A673 (cell line): ENCODE measurements around the gene IMMP2L. TPM values are rescaled to one million over a fixed set of nuclear protein-coding genes. Genes with fewer than 3 reads are reported as not detected.

Experiments
- BruUV-seq: library from RNA; stranded (reverse); fragments of 400-500 nt; replicated peaks from 2 replicates; lab custom pipeline; 2021; lab: Mats Ljungman, UMichigan
- CTCF ChIA-PET: fragments of 300-600 bp; sonication (Branson Sonifier 250); formaldehyde crosslinking; loops from one replicate; lab custom pipeline; 2022; ENCODE audit warnings: antibody characterized with exemption; lab: Charles Lee
- POLR2A ChIA-PET: fragments of 300-600 bp; sonication (Branson Sonifier 250); formaldehyde crosslinking; loops from one replicate; lab custom pipeline; 2022; ENCODE audit warnings: antibody characterized with exemption; ENCODE audit not compliant: low non-redundant PET; lab: Charles Lee
- DNase-seq: peaks from one replicate; pipeline ENCODE4 v3.0.0-alpha.2; 2015; ENCODE audit warnings: low spot score
- H3K27ac ChIP-seq: fragments of 200-600 bp; sonication (generic); 2 replicates; pipeline ENCODE4 v1.5.1; 2016; ENCODE audit warnings: mixed run types, low read depth, mild to moderate bottlenecking, mixed read lengths, antibody characterized with exemption, low read length; ENCODE audit not compliant: poor library complexity, severe bottlenecking
- H3K27me3 ChIP-seq: fragments of 200-600 bp; sonication (generic); replicated peaks from 2 replicates; pipeline ENCODE4 v1.6.1; 2017; ENCODE audit warnings: mixed run types, low read depth, mild to moderate bottlenecking, mixed read lengths, antibody characterized with exemption, low read length; ENCODE audit not compliant: insufficient read depth, poor library complexity
- H3K36me3 ChIP-seq: fragments of 200-600 bp; sonication (generic); 2 replicates; pipeline ENCODE4 v1.6.1; 2016; ENCODE audit warnings: mixed run types, mild to moderate bottlenecking, mixed read lengths, antibody characterized with exemption, low read length; ENCODE audit not compliant: insufficient read depth, poor library complexity, severe bottlenecking
- H3K4me1 ChIP-seq: fragments of 200-600 bp; sonication (generic); 2 replicates; pipeline ENCODE4 v1.6.1; 2017; ENCODE audit warnings: mixed run types, mild to moderate bottlenecking, mixed read lengths, antibody characterized with exemption, low read length; ENCODE audit not compliant: insufficient read depth, poor library complexity, severe bottlenecking
- H3K4me3 ChIP-seq: fragments of 200-600 bp; sonication (generic); 2 replicates; pipeline ENCODE4 v1.5.1; 2016; ENCODE audit warnings: low read depth, mixed run types, mild to moderate bottlenecking, mixed read lengths, low read length; ENCODE audit not compliant: poor library complexity, severe bottlenecking
- H3K9me3 ChIP-seq: fragments of 200-600 bp; sonication (generic); 2 replicates; pipeline ENCODE4 v1.6.1; 2016; ENCODE audit warnings: mixed run types, low read depth, mild to moderate bottlenecking, mixed read lengths, antibody characterized with exemption, low read length; ENCODE audit not compliant: poor library complexity, severe bottlenecking
- CTCF ChIP-seq: fragments of 300-800, 200-600 bp; sonication (generic); conservative IDR thresholded peaks from 2 replicates; pipeline ENCODE4 v1.5.1; 2017; ENCODE audit warnings: low read depth, mild to moderate bottlenecking, antibody characterized with exemption, low read length, moderate library complexity, mixed read lengths
- EZH2 ChIP-seq: fragments of 200-600 bp; sonication (generic); IDR thresholded peaks from 2 replicates; pipeline ENCODE4 v1.6.1; 2017; ENCODE audit warnings: borderline replicate concordance, low read depth, mild to moderate bottlenecking, mixed read lengths, antibody characterized with exemption, low read length; ENCODE audit not compliant: poor library complexity, severe bottlenecking
- intact Hi-C: fragments of 100-400 bp; cut with micrococcal nuclease; formaldehyde crosslinking; loops from one replicate; pipeline ENCODE4 v1.10.0; 2022; ENCODE audit not compliant: unreplicated experiment
- total RNA-seq: library from RNA; stranded (reverse); gene quantifications from 2 replicates; pipeline ENCODE4 v1.2.3, GENCODE V29; 2021

The IMMP2L gene
- total RNA-seq, 1 experiment from 2014 or later, result 10.0 TPM

- no peak overlapping the region for H3K4me3 ChIP-seq
- no TSS peak for BruUV-seq
- no peaks in the 10 kb centered on the region for H3K27me3 ChIP-seq
- H3K27ac ChIP-seq, result no peak overlapping the region
- H3K36me3 ChIP-seq, result no peaks in the 10 kb centered on the region
- no peak for DNase-seq
- H3K4me1 ChIP-seq, result peaks cover 20% of the 10 kb centered on the region
- ChIA-PET POLR2A (no interaction called here), CTCF (no interaction called here)
- no peak for TF ChIP-seq CTCF
- no peak for TF ChIP-seq EZH2
- no peaks in the 10 kb centered on the region for H3K9me3 ChIP-seq
- intact Hi-C loops, result loop anchor here (5.0 to 10.0 kb wide), 3 partner anchors 257 to 641 kb away; no protein-coding TSS in a partner anchor
These were observed 470.5 kb downstream of the IMMP2L start for GRCh38 chr7:111091593-111092358.

GRCh38 chr7:111090846-111091245, 471.4 kb downstream of the IMMP2L start, which contains the start of gene LRRN3:
Gene LRRN3, plus strand, starts transcription at chr7:111091127. Its CDS starts 31,646 bp downstream, at chr7:111122773.
- Histone ChIP-seq H3K9me3 (no peaks in the 10 kb centered on the region), H3K27me3 (no peaks in the 10 kb centered on the region), H3K4me3 (no peak within 1 kb of the TSS), H3K36me3 (no peaks in the 10 kb centered on the region), H3K4me1 (peaks cover 20% of the 10 kb centered on the region), H3K27ac (no peak within 1 kb of the TSS)
- ChIA-PET CTCF (no interaction called here), POLR2A (no interaction called here)
- BruUV-seq, result no TSS peak
- no peak for TF ChIP-seq CTCF
- no peak for TF ChIP-seq EZH2
- intact Hi-C loops, result loop anchor here (5.0 to 10.0 kb wide), 3 partner anchors 256 to 641 kb away; no protein-coding TSS in a partner anchor
- DNase-seq, result no peak

DNA sequence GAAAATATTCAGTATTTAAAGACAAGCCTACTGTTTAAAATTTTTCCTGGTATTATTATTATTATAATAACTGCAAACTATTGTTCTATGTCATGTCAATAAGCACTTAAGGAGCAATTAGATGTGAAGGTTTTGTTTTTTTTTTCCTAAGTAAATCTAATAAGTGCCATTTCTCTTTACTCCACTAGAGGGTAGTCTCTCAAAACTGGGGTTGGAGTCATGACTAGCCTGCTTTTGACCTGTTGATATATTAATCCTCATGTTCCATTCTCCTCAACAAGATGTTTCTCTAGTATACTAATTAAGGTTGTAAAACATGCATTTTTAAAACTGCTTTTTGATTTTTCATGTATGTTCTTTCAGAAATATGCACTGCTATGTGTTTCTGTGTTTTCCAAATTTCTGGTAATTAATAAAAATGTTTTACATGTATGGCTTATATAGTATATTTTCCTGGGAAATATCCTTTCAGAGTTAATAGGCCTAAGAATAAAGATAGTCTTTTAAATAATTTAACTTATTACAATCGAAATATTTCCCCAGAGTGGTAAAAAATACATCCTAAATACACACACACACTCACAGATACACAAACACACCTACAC, 472.4 kb downstream of the IMMP2L start:
- Histone ChIP-seq H3K27ac (no peak overlapping the region), H3K9me3 (no peaks in the 10 kb centered on the region), H3K4me3 (no peak overlapping the region), H3K4me1 (peaks cover 20% of the 10 kb centered on the region), H3K36me3 (no peaks in the 10 kb centered on the region), H3K27me3 (no peaks in the 10 kb centered on the region)
- peak; percentile 58 for DNase-seq
- ChIA-PET CTCF (no interaction called here), POLR2A (no interaction called here)
- peak; percentile 76 for TF ChIP-seq CTCF
- TF ChIP-seq EZH2, result no peak
- BruUV-seq, result no TSS peak
- intact Hi-C loops, result loop anchor here (5.0 to 10.0 kb wide), 3 partner anchors 255 to 642 kb away; no protein-coding TSS in a partner anchor
